Panc1 (cell line): ENCODE data around the gene NOC2L.

Experiments
- POLR2AphosphoS5 ChIP-seq: IDR thresholded peaks from 2 replicates; pipeline ENCODE4 v1.6.1; 2012; ENCODE audit warnings: mild to moderate bottlenecking, low read depth, low read length, moderate library complexity
- TF ChIP-seq, protein P1 (sequence below): fragments of 450-650 bp; IDR thresholded peaks from 2 replicates; pipeline ENCODE4 v1.5.1; 2017; ENCODE audit warnings: mild to moderate bottlenecking
- TF ChIP-seq, protein P2 (sequence below), 2 experiments: IDR thresholded peaks; 2 replicates each; pipeline ENCODE4 v1.6.1; 2011 to 2012; ENCODE audit warnings: low read depth in 2 of 2, control low read depth in 1 of 2, low read length in 1 of 2, mild to moderate bottlenecking in 1 of 2, moderate library complexity in 1 of 2; ENCODE audit not compliant: insufficient read depth in 1 of 2

DNA sequence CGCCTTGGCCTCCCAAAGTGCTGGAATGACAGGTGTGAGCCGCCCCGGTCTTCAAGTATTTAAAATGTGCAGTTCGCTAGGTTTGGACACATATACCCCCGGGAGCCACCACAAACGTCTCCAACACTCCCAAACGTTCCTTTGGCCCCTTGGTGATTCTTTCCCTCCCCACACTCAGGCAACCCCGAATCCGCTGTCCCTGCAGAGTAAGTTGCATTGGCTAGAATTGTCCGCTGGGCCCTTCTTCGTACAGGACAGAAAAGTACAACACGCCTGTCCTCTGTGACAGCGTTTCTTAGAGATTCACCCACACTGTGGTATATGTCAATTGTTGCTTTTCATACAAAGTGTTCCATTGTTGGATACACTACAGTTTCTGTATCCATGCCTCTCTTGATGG lies 26.1 kb upstream of the NOC2L start:
- TF ChIP-seq, protein P1, sequence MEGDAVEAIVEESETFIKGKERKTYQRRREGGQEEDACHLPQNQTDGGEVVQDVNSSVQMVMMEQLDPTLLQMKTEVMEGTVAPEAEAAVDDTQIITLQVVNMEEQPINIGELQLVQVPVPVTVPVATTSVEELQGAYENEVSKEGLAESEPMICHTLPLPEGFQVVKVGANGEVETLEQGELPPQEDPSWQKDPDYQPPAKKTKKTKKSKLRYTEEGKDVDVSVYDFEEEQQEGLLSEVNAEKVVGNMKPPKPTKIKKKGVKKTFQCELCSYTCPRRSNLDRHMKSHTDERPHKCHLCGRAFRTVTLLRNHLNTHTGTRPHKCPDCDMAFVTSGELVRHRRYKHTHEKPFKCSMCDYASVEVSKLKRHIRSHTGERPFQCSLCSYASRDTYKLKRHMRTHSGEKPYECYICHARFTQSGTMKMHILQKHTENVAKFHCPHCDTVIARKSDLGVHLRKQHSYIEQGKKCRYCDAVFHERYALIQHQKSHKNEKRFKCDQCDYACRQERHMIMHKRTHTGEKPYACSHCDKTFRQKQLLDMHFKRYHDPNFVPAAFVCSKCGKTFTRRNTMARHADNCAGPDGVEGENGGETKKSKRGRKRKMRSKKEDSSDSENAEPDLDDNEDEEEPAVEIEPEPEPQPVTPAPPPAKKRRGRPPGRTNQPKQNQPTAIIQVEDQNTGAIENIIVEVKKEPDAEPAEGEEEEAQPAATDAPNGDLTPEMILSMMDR = no peak
- TF ChIP-seq POLR2AphosphoS5 = no peak
- TF ChIP-seq, protein P2, sequence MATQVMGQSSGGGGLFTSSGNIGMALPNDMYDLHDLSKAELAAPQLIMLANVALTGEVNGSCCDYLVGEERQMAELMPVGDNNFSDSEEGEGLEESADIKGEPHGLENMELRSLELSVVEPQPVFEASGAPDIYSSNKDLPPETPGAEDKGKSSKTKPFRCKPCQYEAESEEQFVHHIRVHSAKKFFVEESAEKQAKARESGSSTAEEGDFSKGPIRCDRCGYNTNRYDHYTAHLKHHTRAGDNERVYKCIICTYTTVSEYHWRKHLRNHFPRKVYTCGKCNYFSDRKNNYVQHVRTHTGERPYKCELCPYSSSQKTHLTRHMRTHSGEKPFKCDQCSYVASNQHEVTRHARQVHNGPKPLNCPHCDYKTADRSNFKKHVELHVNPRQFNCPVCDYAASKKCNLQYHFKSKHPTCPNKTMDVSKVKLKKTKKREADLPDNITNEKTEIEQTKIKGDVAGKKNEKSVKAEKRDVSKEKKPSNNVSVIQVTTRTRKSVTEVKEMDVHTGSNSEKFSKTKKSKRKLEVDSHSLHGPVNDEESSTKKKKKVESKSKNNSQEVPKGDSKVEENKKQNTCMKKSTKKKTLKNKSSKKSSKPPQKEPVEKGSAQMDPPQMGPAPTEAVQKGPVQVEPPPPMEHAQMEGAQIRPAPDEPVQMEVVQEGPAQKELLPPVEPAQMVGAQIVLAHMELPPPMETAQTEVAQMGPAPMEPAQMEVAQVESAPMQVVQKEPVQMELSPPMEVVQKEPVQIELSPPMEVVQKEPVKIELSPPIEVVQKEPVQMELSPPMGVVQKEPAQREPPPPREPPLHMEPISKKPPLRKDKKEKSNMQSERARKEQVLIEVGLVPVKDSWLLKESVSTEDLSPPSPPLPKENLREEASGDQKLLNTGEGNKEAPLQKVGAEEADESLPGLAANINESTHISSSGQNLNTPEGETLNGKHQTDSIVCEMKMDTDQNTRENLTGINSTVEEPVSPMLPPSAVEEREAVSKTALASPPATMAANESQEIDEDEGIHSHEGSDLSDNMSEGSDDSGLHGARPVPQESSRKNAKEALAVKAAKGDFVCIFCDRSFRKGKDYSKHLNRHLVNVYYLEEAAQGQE (IDR thresholded peaks at IDR 0.05; ENCODE audit: insufficient read depth in 1 of 2, low read depth in 2 of 2, low read length in 1 of 2) = no peak
